RWPE1 (cell line): Measurements from ENCODE around the gene PRR16.

Experiments used
- CTCF ChIA-PET: fragments of 350-600 bp; sonication (Branson Sonifier 250); formaldehyde crosslinking; extraction: SDS; loops from one replicate; lab custom pipeline; 2021; lab: Yijun Ruan, JAX
- POLR2A ChIA-PET: fragments of 400-600 bp; formaldehyde crosslinking; extraction: SDS; loops from one replicate; lab custom pipeline; 2020; ENCODE audit warnings: antibody characterized with exemption; ENCODE audit not compliant: low non-redundant PET; lab: Yijun Ruan, JAX
- DNase-seq: peaks from one replicate; pipeline ENCODE4 v3.0.0; 2012; ENCODE audit warnings: low spot score
- H3K27ac ChIP-seq: fragments of 450-650 bp; 2 replicates; pipeline ENCODE4 v1.5.1; 2017
- CTCF ChIP-seq: fragments of 450-650 bp; conservative IDR thresholded peaks from 2 replicates; pipeline ENCODE4 v1.5.1; 2017; ENCODE audit warnings: low read depth, mild to moderate bottlenecking

The PRR16 gene

GRCh38 chr5:120509053-120509452, 45.0 kb downstream of the PRR16 start:
- ChIA-PET CTCF (no interaction called here), POLR2A (no interaction called here)
- no peak overlapping the region for H3K27ac ChIP-seq
- no peak for DNase-seq
- no peak for TF ChIP-seq CTCF

- CTCF ChIA-PET = no interaction called here
- POLR2A ChIA-PET = no interaction called here
- TF ChIP-seq CTCF = no peak
- no peak overlapping the region for H3K27ac ChIP-seq
- DNase-seq = no peak
These were observed 46.1 kb downstream of the PRR16 start for GRCh38 chr5:120510098-120510637.

GRCh38 chr5:120510994-120511686, 47.0 kb downstream of the PRR16 start:
- DNase-seq = no peak
- no peak overlapping the region for H3K27ac ChIP-seq
- ChIA-PET POLR2A (no interaction called here), CTCF (interaction anchor here (0.8 kb wide), 1 partner anchor 50 kb away, joined by 3 read pairs; no protein-coding TSS in a partner anchor)
- no peak for TF ChIP-seq CTCF

GRCh38 chr5:120512068-120512467, 48.0 kb downstream of the PRR16 start:
- TF ChIP-seq CTCF = no peak
- no peak for DNase-seq
- H3K27ac ChIP-seq = no peak overlapping the region
- ChIA-PET POLR2A (no interaction called here), CTCF (interaction anchor here (0.8 kb wide), 1 partner anchor 49 kb away, joined by 3 read pairs; no protein-coding TSS in a partner anchor)

GRCh38 chr5:120512791-120513650, 48.9 kb downstream of the PRR16 start:
- ChIA-PET POLR2A (no interaction called here), CTCF (no interaction called here)
- no peak for DNase-seq
- TF ChIP-seq CTCF = no peak
- no peak overlapping the region for H3K27ac ChIP-seq

- ChIA-PET POLR2A (no interaction called here), CTCF (no interaction called here)
- no peak for TF ChIP-seq CTCF
- no peak for DNase-seq
- no peak overlapping the region for H3K27ac ChIP-seq
These were observed 52.7 kb downstream of the PRR16 start for GRCh38 chr5:120516805-120517204.
